A549 (cell line): Measurements from ENCODE around the gene YKT6. TPM values are rescaled to one million over a fixed set of nuclear protein-coding genes. Genes with fewer than 3 reads are reported as not detected.

Experiments
- ATAC-seq, 2 experiments: fragments of 200-7000 bp in 1 of 2; fragments of >200 bp in 1 of 2; cut with Nextera tagmentation in 1 of 2; cut with Tn5 transposase in 1 of 2; 3 replicates each; pipeline versions ENCODE4 v1.8.0 to v1.9.1; 2018 to 2020; ENCODE audit warnings: mild to moderate bottlenecking in 1 of 2, moderate library complexity in 1 of 2
- CTCF ChIA-PET: fragments of 300-600 bp; sonication (Branson Sonifier 250); formaldehyde crosslinking; extraction: SDS; loops from one replicate; lab custom pipeline; 2021; ENCODE audit warnings: antibody characterized with exemption, inconsistent platforms; lab: Yijun Ruan, JAX
- POLR2A ChIA-PET: fragments of 350-600 bp; formaldehyde crosslinking; extraction: SDS; loops from one replicate; lab custom pipeline; 2021; ENCODE audit warnings: antibody characterized with exemption, inconsistent platforms; lab: Yijun Ruan, JAX
- DNase-seq, 2 experiments: peaks; one replicate each; pipeline versions ENCODE4 v3.0.0 to v3.0.0-alpha.2; 2011 to 2016; ENCODE audit warnings: low read depth in 1 of 2, low spot score in 1 of 2
- FAIRE-seq: peaks from 2 replicates; lab custom pipeline; 2011; peaks lifted over from hg19 to GRCh38; lab: Jason Lieb, UNC
- H3K27ac ChIP-seq, 2 experiments: fragments of >200 bp; sonication (Bioruptor Twin); formaldehyde crosslinking; 3 replicates each; pipeline ENCODE4 v1.5.1; 2016 to 2017
- H3K4me1 ChIP-seq: fragments of >200 bp; sonication (Bioruptor Twin); formaldehyde crosslinking; 3 replicates; pipeline ENCODE4 v1.6.1; 2016
- H3K4me2 ChIP-seq: fragments of >200 bp; sonication (Bioruptor Twin); formaldehyde crosslinking; 3 replicates; pipeline ENCODE4 v1.6.1; 2016
- H3K4me3 ChIP-seq: fragments of >200 bp; sonication (Bioruptor Twin); formaldehyde crosslinking; 3 replicates; pipeline ENCODE4 v1.5.1; 2016
- H3K9me3 ChIP-seq: fragments of >200 bp; sonication (Bioruptor Twin); formaldehyde crosslinking; 3 replicates; pipeline ENCODE4 v1.6.1; 2016
- BCL3 ChIP-seq: fragments of >200 bp; sonication (Bioruptor Twin); formaldehyde crosslinking; IDR thresholded peaks from 3 replicates; pipeline ENCODE4 v1.6.1; 2016
- CHD2 ChIP-seq: fragments of 150-350 bp; IDR thresholded peaks from 2 replicates; pipeline ENCODE4 v1.6.1; 2014; ENCODE audit warnings: low read length; ENCODE audit not compliant: partially characterized antibody
- CHD4 ChIP-seq: fragments of 200-600 bp; sonication (generic); IDR thresholded peaks from 2 replicates; pipeline ENCODE4 v1.6.1; 2016; ENCODE audit warnings: antibody characterized with exemption, mild to moderate bottlenecking, borderline replicate concordance
- EHMT2 ChIP-seq: fragments of 200-600 bp; sonication (generic); IDR thresholded peaks from 2 replicates; pipeline ENCODE4 v1.6.1; 2016; ENCODE audit warnings: antibody characterized with exemption, low read depth, mild to moderate bottlenecking, moderate library complexity
- EP300 ChIP-seq, 2 experiments: fragments of >200 bp; sonication (Bioruptor Twin); formaldehyde crosslinking; IDR thresholded peaks; 2 replicates in 1 of 2; 3 replicates in 1 of 2; pipeline ENCODE4 v1.6.1; 2016 to 2017
- ESRRA ChIP-seq: fragments of 150-350 bp; IDR thresholded peaks from 2 replicates; pipeline ENCODE4 v1.6.1; 2014; ENCODE audit warnings: mild to moderate bottlenecking, low read length, borderline replicate concordance
- FOSL2 ChIP-seq, 2 experiments: fragments of 450-650 bp in 1 of 2; fragments of >200 bp in 1 of 2; sonication (Bioruptor Twin) in 1 of 2; formaldehyde crosslinking; IDR thresholded peaks; 2 replicates each; pipeline versions ENCODE4 v1.5.0 to v1.6.1; 2016 to 2020; ENCODE audit warnings: mild to moderate bottlenecking in 1 of 2, moderate library complexity in 1 of 2
- HDAC2 ChIP-seq: fragments of 200-600 bp; sonication (generic); IDR thresholded peaks from 2 replicates; pipeline ENCODE4 v1.6.1; 2016
- HMGXB4 ChIP-seq: fragments of 250-450 bp; sonication (Bioruptor Pico); IDR thresholded peaks from 2 replicates; pipeline ENCODE4 v1.5.0; 2021; ENCODE audit warnings: mild to moderate bottlenecking, moderate library complexity, borderline replicate concordance
- HOXA7 ChIP-seq: fragments of 250-450 bp; sonication (Bioruptor Pico); IDR thresholded peaks from 2 replicates; pipeline ENCODE4 v1.5.0; 2020; ENCODE audit warnings: mild to moderate bottlenecking, moderate library complexity
- NPAS2 ChIP-seq: fragments of 250-450 bp; sonication (Bioruptor Pico); IDR thresholded peaks from 2 replicates; pipeline ENCODE4 v1.8.0; 2022; ENCODE audit warnings: mild to moderate bottlenecking, moderate library complexity, borderline replicate concordance
- POLR2AphosphoS2 ChIP-seq: conservative IDR thresholded peaks from 2 replicates; pipeline ENCODE4 v1.6.1; 2012; ENCODE audit warnings: low read length, improper control_type of control experiment, inconsistent platforms
- RAD21 ChIP-seq, 2 experiments: fragments of >200 bp in 1 of 2; sonication (Bioruptor Twin) in 1 of 2; formaldehyde crosslinking in 1 of 2; IDR thresholded peaks in 1 of 2; conservative IDR thresholded peaks in 1 of 2; 2 replicates in 1 of 2; 3 replicates in 1 of 2; pipeline ENCODE4 v1.6.1; 2012 to 2018; ENCODE audit warnings: inconsistent platforms in 1 of 2
- RCOR1 ChIP-seq: fragments of 150-350 bp; IDR thresholded peaks from 2 replicates; pipeline ENCODE4 v1.6.1; 2014; ENCODE audit warnings: antibody characterized with exemption, low read length, low read depth
- TP53 ChIP-seq: fragments of 250-450 bp; sonication (Bioruptor Pico); IDR thresholded peaks from 2 replicates; pipeline ENCODE4 v1.5.0; 2021; ENCODE audit warnings: mild to moderate bottlenecking, moderate library complexity
- ZFP36 ChIP-seq: fragments of 450-650 bp; IDR thresholded peaks from 2 replicates; pipeline ENCODE4 v1.6.1; 2014; ENCODE audit warnings: borderline replicate concordance; ENCODE audit not compliant: partially characterized antibody
- ZNF302 ChIP-seq: fragments of 250-450 bp; sonication (Bioruptor Pico); IDR thresholded peaks from 2 replicates; pipeline ENCODE4 v1.9.0; 2021; ENCODE audit warnings: inconsistent platforms, mild to moderate bottlenecking, moderate library complexity
- WGBS: methylation state at CpG from one replicate; pipeline ENCODE4 v1.1.6; 2017; ENCODE audit errors: missing lambda C conversion rate; 5-methylcytosine and 5-hydroxymethylcytosine counted together
- polyA plus RNA-seq, 4 experiments: library from polyadenylated mRNA; depleted of rRNA in 3 of 4; stranded (reverse); fragments of >200 nt; fragmentation: RNase III in 1 of 4; extraction: RNeasy Plus Mini Kit Qiagen cat#74134 plus additional on column Dnase treatment in 1 of 4; gene quantifications; 2 replicates in 3 of 4; 3 replicates in 1 of 4; pipeline ENCODE4 v1.2.3, GENCODE V29; 2011 to 2017
- TF ChIP-seq, protein P1 (sequence below): fragments of >200 bp; sonication (Bioruptor Twin); formaldehyde crosslinking; IDR thresholded peaks from 2 replicates; pipeline ENCODE4 v1.6.1; 2016
- TF ChIP-seq, protein P2 (sequence below): fragments of 250-450 bp; sonication (Bioruptor Pico); IDR thresholded peaks from 2 replicates; pipeline ENCODE4 v1.5.0; 2020; ENCODE audit warnings: low read depth, mild to moderate bottlenecking, moderate library complexity
- TF ChIP-seq, protein P3 (sequence below): fragments of 450-650 bp; IDR thresholded peaks from 2 replicates; pipeline ENCODE4 v1.6.1; 2014; ENCODE audit warnings: antibody characterized with exemption

YKT6 gene
- polyA plus RNA-seq, 2 of the 4 experiments (the other 2 are of a cell fraction), result 113 to 130 TPM

DNA sequence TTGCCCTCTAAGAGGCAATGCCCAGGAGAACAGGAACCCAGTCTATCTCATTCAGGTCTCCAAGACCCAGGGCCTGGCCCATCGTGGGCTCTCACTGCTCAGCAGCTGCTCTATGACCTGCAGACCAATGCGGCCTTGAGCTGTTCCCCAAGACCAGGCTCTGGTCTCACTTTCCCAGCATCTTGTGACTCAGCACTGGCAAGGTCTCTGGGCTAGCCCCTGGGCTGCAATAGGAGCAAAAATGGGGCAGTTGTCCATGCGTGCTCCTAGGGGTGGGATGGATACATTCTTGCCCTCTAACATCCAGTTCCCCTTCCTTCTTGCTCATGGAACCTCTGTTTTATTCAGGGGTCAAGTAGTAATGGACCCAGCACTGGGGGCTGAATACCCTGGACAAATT is 25.0 kb upstream of the YKT6 start:
- 26% methylated on average over 3 of the region's 3 CpGs for WGBS
- FAIRE-seq (no peak), DNase-seq (no peak)
- H3K4me3 ChIP-seq, result no peak overlapping the region
- TF ChIP-seq EHMT2 (no peak), ZNF302 (CRISPR knock-in tag) (no peak), HOXA7 (CRISPR knock-in tag) (no peak), RCOR1 (no peak), BCL3 (no peak), CHD2 (no peak), TP53 (CRISPR knock-in tag) (no peak), CHD4 (no peak), RAD21 (conservative IDR thresholded peaks at IDR 0.05 in 1 of 2, IDR thresholded peaks at IDR 0.05 in 1 of 2) (no peak), EP300 (IDR thresholded peaks at IDR 0.05) (no peak), ZFP36 (no peak), FOSL2 (IDR thresholded peaks at IDR 0.05) (no peak), FOSL2 (CRISPR knock-in tag; IDR thresholded peaks at IDR 0.05) (no peak), HMGXB4 (no peak), POLR2AphosphoS2 (no peak), HDAC2 (no peak), ESRRA (no peak)
- TF ChIP-seq, protein P1, sequence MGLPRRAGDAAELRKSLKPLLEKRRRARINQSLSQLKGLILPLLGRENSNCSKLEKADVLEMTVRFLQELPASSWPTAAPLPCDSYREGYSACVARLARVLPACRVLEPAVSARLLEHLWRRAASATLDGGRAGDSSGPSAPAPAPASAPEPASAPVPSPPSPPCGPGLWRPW, result no peak
- TF ChIP-seq, protein P2, sequence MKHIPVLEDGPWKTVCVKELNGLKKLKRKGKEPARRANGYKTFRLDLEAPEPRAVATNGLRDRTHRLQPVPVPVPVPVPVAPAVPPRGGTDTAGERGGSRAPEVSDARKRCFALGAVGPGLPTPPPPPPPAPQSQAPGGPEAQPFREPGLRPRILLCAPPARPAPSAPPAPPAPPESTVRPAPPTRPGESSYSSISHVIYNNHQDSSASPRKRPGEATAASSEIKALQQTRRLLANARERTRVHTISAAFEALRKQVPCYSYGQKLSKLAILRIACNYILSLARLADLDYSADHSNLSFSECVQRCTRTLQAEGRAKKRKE (CRISPR knock-in tag), result no peak
- TF ChIP-seq, all 56 proteins: peak for 0
- CTCF ChIA-PET, result interaction anchor here (1.0 kb wide), 1 partner anchor 21 kb away, joined by 3 read pairs; no protein-coding TSS in a partner anchor
- Histone ChIP-seq H3K4me1 (peaks cover 15% of the 10 kb centered on the region; the same call in 2 of the 3 replicates), H3K27ac (no peak overlapping the region), H3K4me2 (no peak overlapping the region), H3K9me3 (no peaks in the 10 kb centered on the region)
- POLR2A ChIA-PET, result no interaction called here
- no peak for ATAC-seq

DNA sequence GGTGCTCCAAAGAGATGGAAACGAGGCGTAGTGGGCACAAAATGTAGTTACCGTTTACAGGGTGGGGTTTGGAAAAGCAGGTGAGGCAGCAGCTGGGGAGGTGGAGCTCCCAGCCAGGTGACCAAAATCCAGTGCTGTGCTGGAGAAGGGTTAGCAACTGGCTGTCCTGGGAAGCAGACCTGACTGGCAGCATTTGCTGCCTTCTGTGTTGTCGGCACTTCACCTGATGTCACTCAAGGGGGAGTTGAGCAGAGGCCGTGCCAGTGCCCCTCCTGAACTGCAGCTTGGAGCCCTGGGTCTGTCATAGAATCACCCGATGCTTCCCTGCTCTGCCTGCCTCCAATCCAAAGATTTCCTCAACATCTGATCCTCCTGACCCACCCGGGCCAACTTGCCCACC is 24.3 kb upstream of the YKT6 start:
- peaks cover 15% of the 10 kb centered on the region; the same call in 2 of the 3 replicates for H3K4me1 ChIP-seq
- WGBS, result 65% methylated on average over 7 of the region's 7 CpGs
- ChIA-PET CTCF (interaction anchor here (1.0 to 1.4 kb wide), 2 partner anchors 20 to 46 kb away, joined by 3 read pairs; no protein-coding TSS in a partner anchor), POLR2A (no interaction called here)
- DNase-seq (no peak), ATAC-seq (no peak), FAIRE-seq (no peak)
- no peaks in the 10 kb centered on the region for H3K9me3 ChIP-seq
- H3K4me2 ChIP-seq, result no peak overlapping the region
- no peak overlapping the region for H3K27ac ChIP-seq
- TF ChIP-seq, protein P3, sequence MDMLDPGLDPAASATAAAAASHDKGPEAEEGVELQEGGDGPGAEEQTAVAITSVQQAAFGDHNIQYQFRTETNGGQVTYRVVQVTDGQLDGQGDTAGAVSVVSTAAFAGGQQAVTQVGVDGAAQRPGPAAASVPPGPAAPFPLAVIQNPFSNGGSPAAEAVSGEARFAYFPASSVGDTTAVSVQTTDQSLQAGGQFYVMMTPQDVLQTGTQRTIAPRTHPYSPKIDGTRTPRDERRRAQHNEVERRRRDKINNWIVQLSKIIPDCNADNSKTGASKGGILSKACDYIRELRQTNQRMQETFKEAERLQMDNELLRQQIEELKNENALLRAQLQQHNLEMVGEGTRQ, result no peak
- no peak for TF ChIP-seq NPAS2 (CRISPR knock-in tag)
- no peak overlapping the region for H3K4me3 ChIP-seq
